Stimulated activated CD8-positive, alpha-beta memory T cell treated with anti-CD3 and anti-CD28 coated beads, Interleukin-7, amount 100 ng/mL, for 48 hours (primary cell): ENCODE measurements around the gene ATP2B1.
"Not testable (repeated sequence)": the region's sequence is repeated elsewhere in the genome, so short reads cannot be mapped to it uniquely, and the experiment has no call there.

Experiments used
- DNase-seq, 2 donors: peaks; one replicate each; pipeline ENCODE4 v3.0.0-alpha.2; 2020; ENCODE audit warnings: low read depth in 1 of 2; ENCODE audit errors: extremely low read depth in 1 of 2

The ATP2B1 gene

GRCh38 chr12:89717759-89718523 is 9.3 kb upstream of the ATP2B1 start:
- no peak for DNase-seq

- DNase-seq: no peak
These were observed 4.1 kb upstream of the ATP2B1 start for GRCh38 chr12:89712706-89713105.

GRCh38 chr12:89710873-89711750 is 2.5 kb upstream of the ATP2B1 start:
- DNase-seq: no peak

- no peak for DNase-seq
These were observed 1.6 kb upstream of the ATP2B1 start for GRCh38 chr12:89709995-89710872.

GRCh38 chr12:89709157-89709994 is 738 bp upstream of the ATP2B1 start:
- peak; percentile 94 to 99 for DNase-seq

GRCh38 chr12:89707703-89708564 is 704 bp downstream of the ATP2B1 start:
- peak in 1 of 2 donors; percentile 9 for DNase-seq

GRCh38 chr12:89706986-89707702 is 1.5 kb downstream of the ATP2B1 start:
- no peak for DNase-seq

- DNase-seq: no peak
These were observed 2.1 kb downstream of the ATP2B1 start for GRCh38 chr12:89706551-89706950.

GRCh38 chr12:89704457-89704856 is 4.2 kb downstream of the ATP2B1 start:
- DNase-seq: no peak

GRCh38 chr12:89703768-89704167 is 4.9 kb downstream of the ATP2B1 start:
- no peak for DNase-seq

GRCh38 chr12:89702503-89702902 is 6.1 kb downstream of the ATP2B1 start:
- DNase-seq: no peak

GRCh38 chr12:89701606-89702206 is 6.9 kb downstream of the ATP2B1 start:
- DNase-seq: no peak

- DNase-seq: no peak
These were observed 8.3 kb downstream of the ATP2B1 start for GRCh38 chr12:89700191-89700810.

GRCh38 chr12:89698607-89699006 is 10.0 kb downstream of the ATP2B1 start:
- no peak for DNase-seq

GRCh38 chr12:89697728-89698127 is 10.9 kb downstream of the ATP2B1 start:
- not testable (repeated sequence) for DNase-seq

- no peak for DNase-seq
These were observed 11.3 kb downstream of the ATP2B1 start for GRCh38 chr12:89697296-89697695.

GRCh38 chr12:89695830-89696229 is 12.8 kb downstream of the ATP2B1 start:
- DNase-seq: no peak

- DNase-seq: no peak
These were observed 13.5 kb downstream of the ATP2B1 start for GRCh38 chr12:89695100-89695499.
